Mammary epithelial cell (primary cell): ENCODE data around the gene DNAH7.

Experiments used
- CTCF ChIP-seq, 2 donors: IDR thresholded peaks in 1 of 2; conservative IDR thresholded peaks in 1 of 2; 2 replicates each; pipeline ENCODE4 v1.5.1; 2011 to 2012; ENCODE audit warnings: inconsistent platforms in 2 of 2, low read length in 2 of 2, mild to moderate bottlenecking in 2 of 2, control low read depth in 1 of 2, low read depth in 1 of 2; ENCODE audit not compliant: insufficient read depth in 1 of 2; ENCODE audit errors: extremely low read depth in 1 of 2
- EZH2 ChIP-seq: IDR thresholded peaks from 2 replicates; pipeline ENCODE4 v1.6.1; 2012; ENCODE audit warnings: low read length, inconsistent platforms, borderline replicate concordance

- TF ChIP-seq CTCF (conservative IDR thresholded peaks at IDR 0.05 in 1 of 2, IDR thresholded peaks at IDR 0.05 in 1 of 2; ENCODE audit: extremely low read depth in 1 of 2, insufficient read depth in 1 of 2, low read depth in 1 of 2, low read length in 2 of 2), result no peak
- no peak for TF ChIP-seq EZH2
These were observed 109.3 kb downstream of the DNAH7 start for GRCh38 chr2:195959341-195959740.
